Measurements from ENCODE around the gene DPM2.

DNA sequence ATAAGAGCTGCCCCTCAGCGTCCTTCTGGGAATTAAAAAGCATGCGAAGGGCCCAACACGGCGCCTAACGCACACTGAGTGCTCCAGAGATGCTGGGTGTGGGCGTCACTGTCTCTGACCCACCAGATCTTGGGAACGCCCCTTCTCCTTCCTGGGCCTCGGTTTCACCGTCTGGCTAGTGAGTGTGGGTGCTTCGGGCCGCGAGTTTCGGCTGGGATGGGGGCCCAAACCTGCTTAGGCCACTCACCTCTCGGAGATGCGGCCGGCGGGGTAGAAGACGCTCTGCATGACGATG, 10.8 kb downstream of the DPM2 start:
- TF ChIP-seq POLR2A (IDR thresholded peaks at IDR 0.05; ENCODE audit: low read length) (no peak), GATA1 (IDR thresholded peaks at IDR 0.05; ENCODE audit: low read depth, low read length) (no peak)
